SK-N-MC (cell line): ENCODE data around the gene ART3.
A peak's percentile ranks its signal among the peaks of the same experiment; 100 is the strongest.

ENCODE experiments used
- DNase-seq: peaks from one replicate; pipeline ENCODE4 v3.0.0-alpha.2; 2011; ENCODE audit warnings: low read depth, low spot score
- H3K27ac ChIP-seq: fragments of 200-600 bp; sonication (generic); 2 replicates; pipeline ENCODE4 v1.5.1; 2016; ENCODE audit warnings: mixed run types
- H3K36me3 ChIP-seq: fragments of 200-600 bp; sonication (generic); 2 replicates; pipeline ENCODE4 v1.6.1; 2017; ENCODE audit warnings: antibody characterized with exemption, low read length, mixed read lengths; ENCODE audit not compliant: insufficient read depth
- H3K4me3 ChIP-seq: fragments of 200-600 bp; sonication (generic); 2 replicates; pipeline ENCODE4 v1.5.1; 2016
- H3K9ac ChIP-seq: fragments of 200-600 bp; sonication (generic); 2 replicates; pipeline ENCODE4 v1.8.0; 2017; ENCODE audit warnings: mixed run types, mixed read lengths; ENCODE audit not compliant: insufficient read length
- H3K9me3 ChIP-seq: fragments of 200-600 bp; sonication (generic); 2 replicates; pipeline ENCODE4 v1.6.1; 2017; ENCODE audit warnings: low read depth, mild to moderate bottlenecking, antibody characterized with exemption, low read length, moderate library complexity, mixed read lengths
- EZH2 ChIP-seq: fragments of 200-600 bp; sonication (generic); IDR thresholded peaks from one replicate; pipeline ENCODE4 v1.6.1; 2017; ENCODE audit warnings: antibody characterized with exemption
- FOXP2 ChIP-seq: optimal IDR thresholded peaks from 2 replicates; pipeline ENCODE3; 2011; ENCODE audit warnings: mild to moderate bottlenecking, moderate library complexity; ENCODE audit not compliant: insufficient read depth; ENCODE audit errors: extremely low read length, control extremely low read depth
- POLR2AphosphoS5 ChIP-seq: IDR thresholded peaks from 2 replicates; pipeline ENCODE4 v1.6.1; 2012; ENCODE audit warnings: mild to moderate bottlenecking, low read depth, low read length, borderline replicate concordance

The ART3 gene

DNA sequence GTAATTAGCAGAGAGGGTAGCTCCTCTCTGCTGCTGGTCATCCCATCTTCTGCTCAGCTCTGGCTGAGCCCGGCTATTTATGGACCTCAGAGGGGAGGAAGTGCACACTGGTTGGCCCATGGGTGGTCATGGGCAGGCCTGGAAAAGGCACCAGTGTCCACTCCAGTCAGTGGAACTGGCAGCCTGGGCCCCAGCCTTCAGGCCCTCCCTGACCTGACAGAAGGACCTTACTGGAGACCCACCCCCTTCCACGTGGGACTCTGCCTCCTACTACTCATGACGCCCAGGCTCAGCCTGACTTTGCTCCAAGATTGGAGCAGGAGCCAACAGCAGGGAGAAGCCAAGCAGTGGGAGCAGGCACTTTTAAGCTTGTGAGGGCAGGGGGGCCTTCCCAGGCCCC, 8.0 kb upstream of the ART3 start:
- Histone ChIP-seq H3K4me3 (no peak overlapping the region), H3K27ac (no peak overlapping the region), H3K9me3 (no peaks in the 10 kb centered on the region), H3K9ac (no peak overlapping the region), H3K36me3 (no peaks in the 10 kb centered on the region)
- TF ChIP-seq EZH2, result no peak
- TF ChIP-seq POLR2AphosphoS5, result no peak
- TF ChIP-seq FOXP2, result no peak
- no peak for DNase-seq

DNA sequence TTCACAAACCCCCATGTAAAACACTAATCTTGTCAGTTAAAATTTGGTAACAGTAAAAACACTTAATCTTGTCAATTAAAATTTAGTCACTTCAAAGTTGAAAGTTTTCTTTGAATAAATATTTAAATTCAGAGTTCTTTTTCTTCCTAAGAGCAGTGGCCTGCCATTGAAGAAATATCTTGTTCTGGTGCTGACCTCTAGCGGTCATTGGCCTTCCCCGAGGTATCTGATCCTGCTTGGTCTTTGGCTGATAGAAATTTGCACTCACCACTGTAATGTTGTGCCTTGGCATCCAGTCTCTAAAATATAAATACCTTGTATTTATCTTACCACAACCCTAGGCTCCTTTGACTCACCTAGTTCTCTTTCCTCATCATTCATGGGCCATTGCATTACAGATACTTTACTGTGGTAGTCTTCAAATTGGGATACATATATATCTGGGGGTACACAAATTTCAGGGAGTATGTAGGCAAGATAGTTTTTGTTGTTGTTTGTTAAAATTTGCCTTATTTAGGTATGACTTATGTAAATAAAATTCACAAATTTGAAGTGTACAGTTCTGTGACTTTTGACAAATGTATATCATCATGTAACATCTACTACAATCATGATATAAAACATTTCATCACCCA, 6.7 kb upstream of the ART3 start:
- Histone ChIP-seq H3K9me3 (no peaks in the 10 kb centered on the region), H3K9ac (no peak overlapping the region), H3K36me3 (no peaks in the 10 kb centered on the region), H3K27ac (no peak overlapping the region), H3K4me3 (no peak overlapping the region)
- TF ChIP-seq EZH2 (no peak), POLR2AphosphoS5 (no peak), FOXP2 (no peak)
- peak; percentile 62 for DNase-seq

DNA sequence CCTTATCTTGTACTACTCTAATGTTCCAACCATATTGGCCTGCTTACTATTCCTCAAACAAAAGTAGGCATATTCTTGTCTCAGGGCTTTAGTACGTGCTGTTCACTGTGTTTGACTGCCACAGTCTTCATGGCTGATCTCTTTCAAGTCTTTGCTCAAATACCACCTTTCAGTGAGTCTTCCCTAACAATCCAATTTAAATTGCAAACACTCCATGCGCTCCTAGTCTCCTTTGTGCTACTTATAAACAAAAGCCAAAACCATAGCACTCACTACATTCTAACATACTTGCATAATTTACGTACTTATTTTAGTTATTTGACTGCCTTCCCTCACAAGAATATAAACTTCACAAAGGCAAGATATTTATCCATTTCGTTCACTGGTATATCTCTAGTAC, 1.7 kb upstream of the ART3 start:
- peaks cover 2% of the 10 kb centered on the region; the same call in 1 of the 2 replicates for H3K36me3 ChIP-seq
- no peak overlapping the region for H3K9ac ChIP-seq
- H3K27ac ChIP-seq, result peak overlapping the region; percentile 65
- no peak for TF ChIP-seq EZH2
- TF ChIP-seq POLR2AphosphoS5, result no peak
- TF ChIP-seq FOXP2, result no peak
- H3K9me3 ChIP-seq, result no peaks in the 10 kb centered on the region; the same call in 1 of the 2 replicates
- no peak for DNase-seq
- H3K4me3 ChIP-seq, result no peak overlapping the region

DNA sequence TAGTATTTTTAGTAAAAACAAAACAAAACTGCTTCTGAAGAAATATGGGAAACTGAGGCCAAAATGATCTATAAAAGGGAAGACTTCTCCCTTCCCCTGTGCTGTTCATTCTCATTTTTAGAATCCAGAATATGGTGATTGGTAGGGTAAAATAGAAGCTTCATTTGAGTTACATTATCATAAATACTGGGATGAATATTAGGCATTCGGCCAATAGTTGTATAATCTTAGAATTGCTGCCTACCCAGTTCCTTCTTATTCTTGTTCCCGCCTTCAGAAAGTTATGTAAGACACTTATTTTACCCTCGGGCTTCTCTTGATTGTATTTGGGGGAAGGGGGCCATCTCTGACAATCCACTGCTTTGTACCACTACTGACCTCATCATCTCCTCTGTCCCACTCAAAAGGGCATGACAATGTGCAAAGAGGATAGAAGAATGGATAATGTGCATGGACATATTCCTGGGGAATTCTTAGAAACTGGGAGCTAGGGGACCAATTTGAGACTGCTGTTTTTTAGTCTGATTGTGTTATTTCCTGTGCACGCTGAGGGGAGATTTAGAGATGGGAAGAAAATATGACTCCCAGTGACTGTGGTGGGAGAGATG, 588 bp downstream of the ART3 start:
- TF ChIP-seq POLR2AphosphoS5 (no peak; the same call in 1 of the 2 replicates), EZH2 (no peak), FOXP2 (no peak)
- peak overlapping the region; percentile 42 for H3K4me3 ChIP-seq
- no peak overlapping the region for H3K9ac ChIP-seq
- H3K9me3 ChIP-seq, result no peaks in the 10 kb centered on the region; the same call in 1 of the 2 replicates
- DNase-seq, result peak; percentile 83
- peak overlapping the region; percentile 95 for H3K27ac ChIP-seq
- peaks cover 6% of the 10 kb centered on the region; the same call in 1 of the 2 replicates for H3K36me3 ChIP-seq

DNA sequence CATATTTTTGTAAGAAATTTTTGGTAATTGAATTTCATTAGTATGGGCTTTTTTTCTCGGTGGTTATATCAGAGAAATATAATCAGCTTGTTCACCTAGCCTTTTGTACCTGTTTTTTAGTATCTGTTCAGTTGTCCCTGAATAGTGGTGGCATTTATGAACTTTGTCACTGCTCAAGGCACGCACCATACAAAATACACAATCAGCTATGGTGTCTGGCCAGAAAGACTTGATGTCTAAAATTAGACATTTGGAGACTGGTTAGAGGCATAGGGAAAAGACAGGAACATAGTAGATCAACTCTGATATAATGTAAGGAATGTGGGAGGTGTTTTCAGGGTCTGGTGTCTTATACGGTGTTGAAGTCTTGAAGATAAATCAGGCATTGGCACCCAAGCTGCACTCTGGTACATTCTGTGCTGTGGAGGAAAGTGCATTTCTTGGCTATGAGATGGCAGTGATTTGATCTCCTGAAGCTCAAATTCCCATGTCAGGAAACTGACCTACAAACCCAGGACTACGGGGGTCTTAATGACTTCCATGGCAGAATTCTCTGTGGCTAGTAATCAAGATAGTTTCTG, 3.6 kb downstream of the ART3 start:
- Histone ChIP-seq H3K9ac (no peak overlapping the region), H3K9me3 (no peaks in the 10 kb centered on the region; the same call in 1 of the 2 replicates), H3K4me3 (no peak overlapping the region), H3K27ac (peak overlapping the region; percentile 95; the same call in 1 of the 2 replicates), H3K36me3 (peaks cover 6% of the 10 kb centered on the region; the same call in 1 of the 2 replicates)
- DNase-seq, result no peak
- TF ChIP-seq POLR2AphosphoS5, result no peak
- TF ChIP-seq FOXP2, result no peak
- no peak for TF ChIP-seq EZH2

DNA sequence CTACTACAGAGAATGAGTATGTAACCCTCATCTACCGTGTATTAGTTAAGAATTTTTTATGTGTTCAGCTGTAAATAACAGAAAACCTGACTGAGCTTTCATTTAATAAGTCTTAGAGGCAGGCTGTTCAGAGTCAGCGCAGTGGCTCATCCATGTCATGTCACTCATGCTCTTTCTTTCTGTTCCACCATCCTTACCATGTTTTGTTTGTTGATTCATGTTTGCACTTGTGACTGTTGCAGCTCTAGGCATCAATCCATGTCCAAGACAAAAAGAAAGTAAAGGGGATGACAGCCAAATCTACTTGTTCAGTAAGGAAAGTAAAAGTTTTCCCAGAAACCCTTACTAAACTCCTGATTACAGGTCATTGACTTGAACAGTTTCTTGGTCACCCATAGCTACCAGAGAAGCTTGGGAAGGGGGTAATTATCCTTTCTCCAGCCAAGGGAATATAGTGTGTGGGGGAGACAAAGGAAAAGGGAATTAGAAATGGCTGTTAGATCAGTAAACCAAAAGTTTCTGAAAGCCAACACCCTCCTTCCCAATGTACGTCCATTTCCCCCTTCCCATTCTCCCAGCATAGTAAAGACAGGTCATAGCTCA, 9.0 kb downstream of the ART3 start:
- Histone ChIP-seq H3K27ac (no peak overlapping the region), H3K4me3 (no peak overlapping the region), H3K36me3 (no peaks in the 10 kb centered on the region), H3K9ac (no peak overlapping the region), H3K9me3 (no peaks in the 10 kb centered on the region)
- TF ChIP-seq POLR2AphosphoS5 (no peak), EZH2 (no peak)
- no peak for DNase-seq

DNA sequence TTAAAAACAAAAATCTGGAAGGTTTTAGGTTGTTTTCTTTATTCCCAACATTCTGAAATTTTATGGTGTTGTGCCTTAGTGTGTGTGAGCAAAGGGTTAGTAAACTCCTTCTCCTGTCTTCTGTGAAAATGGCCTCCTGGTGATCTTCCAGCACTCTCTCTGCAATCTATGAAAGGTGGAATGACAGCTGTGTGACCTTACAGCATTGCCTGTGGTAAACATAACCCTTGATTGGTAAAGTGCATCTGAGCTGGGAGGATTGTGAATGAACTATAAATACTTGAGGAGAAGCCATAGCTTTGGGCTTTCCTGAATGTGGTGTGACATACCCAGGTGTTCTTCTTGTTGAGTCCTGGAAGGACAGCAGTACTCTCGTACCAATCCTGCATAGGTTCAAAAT, 10.0 kb downstream of the ART3 start:
- no peak for DNase-seq
- H3K9me3 ChIP-seq, result no peaks in the 10 kb centered on the region
- H3K4me3 ChIP-seq, result no peak overlapping the region
- H3K36me3 ChIP-seq, result no peaks in the 10 kb centered on the region
- TF ChIP-seq EZH2 (no peak), FOXP2 (no peak), POLR2AphosphoS5 (no peak)
- no peak overlapping the region for H3K27ac ChIP-seq
- no peak overlapping the region for H3K9ac ChIP-seq

DNA sequence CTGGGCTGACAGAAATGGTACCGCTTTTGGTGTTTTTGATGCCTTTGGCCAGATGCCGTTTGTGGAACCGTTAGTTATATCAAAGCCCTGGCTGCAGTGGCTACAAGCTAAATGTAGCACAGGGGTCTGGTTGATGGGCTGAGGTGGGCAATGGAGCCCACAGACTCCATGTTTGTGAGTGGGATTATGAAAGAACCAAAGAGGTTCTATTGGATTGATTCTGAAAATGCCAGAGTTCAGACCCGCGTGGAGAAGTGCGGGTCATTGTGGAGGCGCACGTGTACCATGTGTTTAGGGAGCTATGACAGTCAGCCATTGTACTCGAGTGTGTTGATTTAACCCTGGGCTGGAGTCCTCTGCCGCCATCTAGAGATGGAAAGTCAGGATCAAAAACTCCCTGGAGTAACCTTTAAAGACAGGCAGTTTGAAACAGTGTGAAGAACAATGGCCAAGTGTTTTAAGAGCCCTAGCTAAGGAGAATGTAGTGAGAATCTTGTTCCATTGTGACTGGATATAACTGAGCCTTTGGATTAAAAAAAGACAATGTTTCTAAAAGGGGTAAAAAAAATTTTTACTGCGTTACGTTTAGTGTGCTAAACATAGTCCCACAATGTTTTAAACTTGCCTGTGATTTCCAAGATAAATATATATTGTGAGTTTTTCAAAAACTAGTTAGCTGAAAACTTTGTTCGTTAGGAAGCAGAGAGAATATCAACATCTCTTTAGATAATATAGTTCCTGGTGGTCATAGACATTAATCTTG, 12.7 kb downstream of the ART3 start:
- Histone ChIP-seq H3K27ac (no peak overlapping the region), H3K9ac (no peak overlapping the region), H3K36me3 (no peaks in the 10 kb centered on the region), H3K4me3 (no peak overlapping the region), H3K9me3 (no peaks in the 10 kb centered on the region)
- DNase-seq, result no peak
- TF ChIP-seq EZH2, result no peak
- TF ChIP-seq POLR2AphosphoS5, result no peak
- no peak for TF ChIP-seq FOXP2
